Measurements from ENCODE around the gene FLVCR1.

Gene FLVCR1

DNA sequence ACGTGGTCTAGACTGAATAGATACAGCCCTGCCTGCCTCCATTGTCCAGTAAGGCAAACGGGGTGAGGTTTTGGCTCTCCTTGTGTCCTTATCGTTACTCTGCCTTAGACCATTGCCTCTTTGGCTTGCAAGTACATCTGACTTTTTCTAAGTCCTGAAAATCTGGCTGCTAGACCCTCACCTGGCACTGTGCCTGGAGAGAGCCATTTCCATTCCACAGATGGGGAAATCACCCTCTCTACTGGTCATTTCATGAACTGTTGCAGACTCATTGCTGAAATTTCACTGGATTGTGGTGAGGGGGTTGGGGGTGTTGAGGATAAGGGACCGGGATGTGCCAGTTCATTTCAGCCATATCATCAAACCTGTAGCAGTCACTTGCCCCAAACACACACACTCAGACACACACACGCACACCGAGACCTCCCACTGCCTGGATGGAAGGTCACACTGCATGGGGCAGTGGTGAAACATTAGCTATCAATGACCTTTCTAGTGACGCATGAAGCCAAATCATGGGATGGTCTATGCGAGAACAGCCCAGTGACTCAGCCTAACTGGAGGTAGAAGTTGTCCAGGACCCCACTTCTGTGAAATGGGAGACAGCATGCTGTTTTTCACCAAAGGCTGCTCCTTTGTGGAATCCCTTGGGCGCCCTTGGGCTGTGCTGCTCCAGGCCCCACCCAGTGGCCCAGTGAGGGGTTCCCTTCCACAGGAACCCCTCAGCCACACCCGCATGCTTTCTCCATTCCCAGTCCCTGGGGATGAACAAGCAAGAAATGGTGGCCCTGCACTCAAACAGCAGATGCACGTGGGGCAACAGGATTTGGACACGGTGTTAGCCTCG lies 57.4 kb downstream of the FLVCR1 start:
- peak; percentile 12 for DNase-seq

DNA sequence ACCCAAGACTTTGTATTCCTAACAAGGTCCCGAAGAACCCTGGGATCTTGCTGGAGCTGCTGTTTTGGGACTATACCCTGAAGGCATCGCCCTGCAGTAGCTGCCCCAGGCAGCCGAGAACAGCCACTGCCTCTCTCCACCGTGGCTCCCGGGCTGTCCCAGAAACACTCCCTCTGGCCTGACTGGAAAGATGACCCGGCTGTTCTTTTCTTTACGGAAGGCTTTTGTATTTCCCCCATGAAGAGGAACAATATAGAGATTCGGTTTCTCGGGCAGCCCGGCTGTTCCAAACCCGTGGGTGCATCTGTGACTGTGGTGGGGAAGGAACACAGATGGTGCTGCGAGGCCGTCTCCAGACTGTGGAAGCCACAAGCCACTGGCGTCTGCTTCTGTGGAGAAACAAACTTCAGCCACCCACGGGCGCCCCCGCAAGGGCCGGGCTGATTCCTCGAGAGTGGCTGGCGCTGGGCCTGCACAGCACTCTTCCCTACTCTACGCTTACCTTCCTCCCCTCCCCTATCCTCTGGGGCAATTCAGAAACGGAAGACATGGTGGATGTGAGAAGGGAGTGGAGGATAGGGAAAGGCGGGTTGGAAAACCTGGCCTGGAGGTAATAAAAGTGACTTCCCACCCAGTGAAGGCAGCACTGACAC lies 58.5 kb downstream of the FLVCR1 start:
- DNase-seq: peak; percentile 16

DNA sequence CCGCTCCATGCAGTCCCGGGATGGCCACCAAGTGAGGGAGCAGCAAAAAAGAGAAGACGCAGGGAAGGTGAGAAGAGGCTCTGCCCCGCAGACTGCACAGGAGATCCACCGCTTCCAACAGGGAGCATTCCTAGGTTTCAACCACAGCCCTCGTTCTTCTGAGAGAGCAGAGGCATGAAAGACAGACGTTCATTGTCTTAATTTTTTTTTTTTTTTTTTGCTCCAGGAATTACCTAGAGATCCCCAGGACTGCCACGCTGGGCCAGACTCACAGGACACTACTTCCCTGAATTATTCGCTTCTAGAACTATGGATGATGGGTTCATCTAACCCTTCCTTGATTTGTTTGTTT lies 59.0 kb downstream of the FLVCR1 start:
- no peak for DNase-seq

DNA sequence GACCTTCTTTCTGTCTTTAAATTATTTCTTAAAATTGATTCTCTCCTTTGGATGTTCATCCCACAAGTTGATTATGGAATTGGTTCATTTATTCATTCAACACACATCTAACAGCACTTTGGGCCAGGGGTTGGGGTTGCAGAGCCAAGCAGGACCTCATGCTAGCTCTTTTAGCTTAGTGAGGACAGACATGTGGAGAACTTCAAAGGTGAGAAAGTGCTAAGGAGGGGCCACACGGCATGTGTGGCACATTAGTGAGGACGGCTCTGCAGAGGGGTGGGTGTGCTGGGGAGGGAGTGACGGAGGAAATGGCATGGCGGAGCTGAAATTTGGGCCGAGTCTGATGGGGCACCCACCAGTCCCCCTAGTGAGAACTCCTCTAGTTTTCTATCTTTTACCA lies 59.8 kb downstream of the FLVCR1 start:
- no peak for DNase-seq

DNA sequence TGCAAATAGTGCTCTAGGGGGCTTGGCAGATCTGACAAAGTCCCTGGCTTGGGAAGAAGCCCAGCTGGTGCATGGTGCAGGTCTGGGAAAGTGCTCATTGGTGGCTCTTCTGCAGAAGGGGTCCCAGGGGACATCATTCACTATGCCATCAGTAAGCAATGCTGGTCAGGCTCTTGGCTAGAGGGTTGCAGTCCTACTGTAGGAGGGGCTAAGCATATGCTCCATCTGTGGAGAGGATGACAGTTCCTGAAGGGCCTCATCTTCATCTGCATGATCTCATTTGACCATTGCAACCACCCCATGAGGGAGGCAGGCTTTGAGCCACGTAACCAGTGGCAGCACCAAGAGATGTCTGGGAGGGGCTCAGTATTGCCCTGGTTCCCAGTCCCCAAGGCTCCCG lies 60.7 kb downstream of the FLVCR1 start:
- no peak for DNase-seq

DNA sequence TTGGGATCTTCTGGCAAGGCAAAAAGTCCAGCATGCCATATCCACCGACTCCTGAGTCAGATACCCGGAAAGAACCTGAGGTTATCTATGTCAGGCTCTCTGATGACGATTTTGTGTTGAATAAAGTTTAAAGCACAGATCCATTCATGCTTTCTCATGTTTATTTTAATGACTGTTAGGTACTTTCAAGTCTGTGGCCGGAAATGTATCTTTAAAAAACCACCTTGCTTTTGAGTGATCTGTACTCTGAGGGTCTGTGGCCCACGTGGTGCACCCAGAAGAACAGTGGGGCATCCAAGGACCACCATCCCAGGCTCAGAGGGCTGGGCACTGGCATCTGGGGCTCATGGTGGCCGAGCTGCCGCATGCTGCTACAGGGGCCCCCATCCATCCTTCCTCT lies 62.2 kb downstream of the FLVCR1 start:
- DNase-seq: no peak

DNA sequence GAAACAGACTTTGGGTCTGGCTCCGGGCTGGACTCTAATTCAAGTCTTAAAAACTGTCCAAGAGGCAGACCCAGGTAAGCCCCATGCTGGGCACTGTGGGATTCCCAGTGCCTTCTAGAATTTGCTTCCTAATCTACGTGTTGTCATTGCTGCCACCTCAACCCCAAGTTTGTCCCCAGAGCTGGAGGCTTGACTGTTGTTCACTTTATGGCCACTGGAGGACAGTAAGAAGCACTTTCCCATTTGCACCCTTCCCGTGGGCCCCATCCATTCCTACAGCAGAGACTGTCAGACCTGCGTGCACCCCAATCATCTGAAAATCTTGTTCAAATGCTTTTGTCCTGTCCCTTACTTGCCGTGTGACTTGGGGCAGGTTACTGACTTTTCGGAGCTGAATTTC lies 62.8 kb downstream of the FLVCR1 start:
- no peak for DNase-seq

DNA sequence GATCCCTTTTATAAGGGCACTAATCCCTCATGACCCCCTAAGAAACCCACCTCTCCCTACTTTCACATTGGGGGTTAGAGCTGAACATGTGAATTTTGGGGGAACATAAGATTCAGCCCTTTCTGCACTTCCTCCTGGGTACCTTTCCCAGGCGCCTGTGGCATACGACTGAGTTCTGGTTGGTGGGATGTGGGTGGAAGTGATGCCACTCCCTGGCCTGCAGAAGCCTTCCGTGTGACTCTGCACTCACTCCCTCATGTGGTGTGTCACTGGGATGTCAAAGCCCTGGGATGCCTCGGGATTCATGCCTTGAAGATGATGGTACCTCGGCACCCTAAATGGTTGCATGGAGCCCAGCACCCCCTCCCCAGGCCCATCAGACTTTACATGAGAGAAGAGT lies 63.9 kb downstream of the FLVCR1 start:
- DNase-seq: no peak

DNA sequence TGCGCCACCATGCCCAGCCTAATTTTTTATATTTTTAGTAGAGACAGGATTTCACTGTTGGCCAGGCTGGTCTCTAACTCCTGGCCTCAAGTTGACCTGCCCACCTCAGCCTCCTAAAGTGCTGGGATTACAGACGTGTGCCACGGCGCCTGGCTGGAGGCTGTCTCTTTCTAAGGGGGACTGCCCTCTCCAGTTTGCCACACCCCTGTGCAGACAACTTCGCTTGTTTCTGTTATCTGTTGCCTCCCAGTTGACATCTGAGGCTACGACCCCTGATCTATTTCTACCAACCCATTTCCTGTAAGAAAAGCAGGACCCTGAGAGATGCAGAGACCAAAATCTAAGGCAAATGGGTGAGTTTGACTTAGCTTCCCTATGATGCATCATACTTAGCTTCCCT lies 68.3 kb downstream of the FLVCR1 start:
- no peak for DNase-seq

DNA sequence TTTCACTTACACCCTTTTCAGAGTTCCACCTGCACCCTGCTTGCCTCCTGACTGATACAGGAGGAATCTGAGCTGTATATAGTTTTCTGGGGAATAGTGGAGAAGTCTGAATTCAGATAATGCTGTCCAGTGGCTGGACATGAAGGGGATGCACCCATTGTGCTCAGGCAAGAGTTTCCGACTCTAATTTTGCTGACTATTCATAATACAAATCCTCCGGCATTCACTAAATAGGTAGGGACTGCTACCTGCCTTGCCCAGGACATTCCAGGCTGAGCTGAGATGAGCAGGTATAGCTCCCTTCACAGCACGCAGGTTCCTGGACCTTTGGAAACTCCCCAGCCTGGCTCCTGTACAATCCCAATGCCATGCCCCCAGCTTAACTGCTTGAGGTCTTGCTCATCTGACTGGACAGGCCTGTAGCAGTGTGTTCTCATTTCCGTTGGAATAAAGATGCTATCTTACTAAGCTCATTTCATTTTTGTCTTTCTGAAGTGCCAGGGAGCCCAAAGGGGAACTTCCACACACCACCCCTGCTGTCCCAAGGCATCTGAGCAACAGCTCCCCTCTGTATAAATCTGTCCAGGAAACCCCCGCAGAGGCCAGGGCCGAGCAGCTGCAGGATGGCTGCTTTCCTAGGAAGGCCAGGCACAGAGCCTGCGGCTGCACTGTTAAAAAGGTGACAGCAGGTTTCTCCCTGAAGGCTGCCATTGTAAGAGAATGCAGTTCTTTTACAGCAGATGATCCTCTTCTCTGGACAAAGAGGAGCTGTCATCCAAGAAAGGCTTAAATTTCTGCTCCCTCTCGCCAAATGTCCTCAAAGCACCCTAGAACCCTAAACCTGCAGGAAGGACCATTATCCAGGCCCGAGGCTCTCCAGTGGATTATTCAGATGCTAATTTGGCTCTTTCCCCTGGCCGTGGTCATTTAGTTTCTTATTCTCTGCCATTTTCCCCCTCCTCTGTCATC lies 70.5 kb downstream of the FLVCR1 start:
- no peak for DNase-seq

DNA sequence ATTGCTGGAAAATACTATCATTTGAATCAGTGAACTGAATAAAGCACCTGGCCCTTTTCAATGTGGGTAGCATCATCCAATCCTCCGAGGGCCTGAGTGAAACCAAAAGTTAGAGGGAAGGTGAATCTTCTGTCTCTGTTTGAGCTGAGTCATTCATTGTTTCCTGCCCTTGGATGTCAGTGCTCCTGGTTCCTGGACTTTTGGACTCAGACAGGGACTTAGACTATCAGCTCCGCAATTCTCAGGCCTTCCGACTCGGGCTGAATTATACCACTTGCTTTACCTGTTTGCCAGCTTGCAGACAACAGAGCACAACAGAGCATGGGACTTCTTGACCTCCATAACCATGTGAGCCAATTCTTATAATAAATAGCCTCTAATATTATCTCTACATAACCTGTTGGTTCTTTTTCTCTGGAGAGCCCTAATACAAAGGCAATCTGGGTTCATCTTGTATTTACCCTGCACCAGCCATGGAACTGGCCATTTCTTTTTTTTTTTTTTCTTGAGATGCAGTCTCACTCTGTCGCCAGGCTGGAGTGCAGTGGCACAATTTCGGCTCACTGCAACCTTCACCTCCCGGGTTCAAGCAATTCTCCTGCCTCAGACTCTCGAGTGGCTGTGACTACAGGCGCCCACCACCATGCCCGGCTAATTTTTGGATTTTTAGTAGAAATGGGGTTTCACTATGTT lies 73.1 kb downstream of the FLVCR1 start:
- no peak for DNase-seq

DNA sequence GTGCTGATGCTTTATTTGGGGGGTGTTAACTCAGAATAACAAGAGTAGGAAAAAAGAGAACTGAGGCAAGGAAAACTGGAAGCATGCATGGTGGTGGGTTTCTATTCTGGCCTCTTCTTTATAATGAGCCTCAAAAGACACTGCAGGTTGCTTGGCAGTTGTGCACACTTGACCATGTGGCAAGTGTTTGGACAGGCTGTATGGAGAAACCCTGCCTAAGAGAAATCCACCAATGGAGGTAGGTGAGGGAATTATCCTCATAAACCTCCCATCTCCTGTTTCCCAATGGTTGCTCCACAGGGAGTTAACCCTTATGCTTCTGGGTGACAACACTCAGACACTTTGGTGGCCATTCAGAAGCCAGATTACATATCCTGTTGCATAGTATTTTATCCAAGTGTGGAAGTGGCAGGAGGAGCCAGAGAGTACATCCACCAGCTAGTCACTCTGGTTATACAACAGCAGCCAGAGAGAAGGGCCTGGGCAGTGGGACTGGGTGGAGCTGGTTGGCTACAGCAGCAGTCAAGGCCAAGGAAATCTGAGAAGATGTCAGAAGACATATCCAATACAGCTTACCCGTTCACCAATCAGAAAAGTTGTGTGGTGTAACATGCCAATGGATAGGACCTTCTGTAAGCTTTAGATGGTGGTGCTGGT lies 75.9 kb downstream of the FLVCR1 start:
- no peak for DNase-seq

DNA sequence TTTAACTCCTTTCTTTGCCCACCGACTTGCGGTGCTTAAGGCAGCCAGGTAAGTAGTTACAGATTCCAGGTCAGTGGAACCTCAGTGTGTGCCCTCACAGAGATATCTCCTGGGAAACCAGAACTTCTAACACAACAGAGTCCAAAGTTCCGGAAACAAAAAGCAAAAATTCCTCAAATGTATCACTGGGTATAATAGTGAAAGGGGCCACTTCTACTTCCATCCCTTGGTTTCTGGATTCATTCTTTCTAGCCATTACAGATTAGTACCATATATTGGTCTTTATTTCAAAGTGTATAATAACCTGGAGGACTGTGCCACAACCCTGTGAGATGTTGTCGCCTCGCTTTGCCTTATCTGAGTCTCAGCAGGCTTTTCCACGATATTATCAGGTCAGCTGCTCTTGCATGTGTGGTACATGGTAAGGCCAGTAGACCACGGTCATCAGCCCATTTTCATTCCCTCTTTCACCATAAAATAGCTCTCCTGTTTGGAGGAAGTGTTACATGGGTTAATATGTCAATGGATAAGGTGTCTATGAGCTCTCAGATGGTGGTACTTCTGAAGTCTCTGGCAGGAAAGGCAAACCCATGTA lies 77.4 kb downstream of the FLVCR1 start:
- DNase-seq: no peak

DNA sequence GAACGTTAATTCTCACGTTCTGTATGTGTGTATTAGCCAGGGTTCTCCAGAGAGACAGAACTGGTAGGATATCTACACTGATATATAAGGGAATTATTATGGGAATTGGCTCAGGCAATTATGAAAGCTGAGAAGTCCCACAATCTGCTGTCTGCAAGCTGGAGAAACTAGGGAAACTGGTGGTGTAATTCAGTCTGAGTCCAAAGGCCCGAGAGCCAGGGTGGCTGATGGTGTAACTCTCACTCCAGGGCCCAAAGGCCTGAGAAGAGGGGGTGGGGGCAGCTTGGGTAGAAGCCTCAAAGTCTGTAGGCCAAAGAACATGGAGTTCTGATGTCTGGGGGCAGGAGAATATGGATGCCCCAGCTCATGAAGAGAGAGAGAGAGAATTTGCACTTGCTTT lies 79.0 kb downstream of the FLVCR1 start:
- DNase-seq: no peak

DNA sequence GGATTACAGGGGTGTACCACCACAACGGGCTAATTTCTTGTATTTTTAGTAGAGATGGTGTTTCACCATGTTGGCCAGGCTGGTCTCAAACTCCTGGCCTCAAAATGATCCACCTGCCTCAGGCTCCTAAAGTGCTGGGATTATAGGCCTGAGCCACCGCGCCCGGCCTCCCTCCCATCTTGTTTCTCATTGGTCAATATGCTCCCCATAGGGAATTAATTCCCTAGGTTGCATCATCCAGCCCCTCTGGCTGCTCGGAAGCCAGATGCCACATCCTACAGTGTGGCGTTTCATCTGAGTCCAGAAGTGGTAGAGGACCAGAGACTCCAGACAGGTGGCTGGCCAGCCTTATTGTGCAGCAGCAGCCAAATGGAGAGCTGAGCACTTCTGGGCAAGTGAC lies 80.8 kb downstream of the FLVCR1 start:
- no peak for DNase-seq

DNA sequence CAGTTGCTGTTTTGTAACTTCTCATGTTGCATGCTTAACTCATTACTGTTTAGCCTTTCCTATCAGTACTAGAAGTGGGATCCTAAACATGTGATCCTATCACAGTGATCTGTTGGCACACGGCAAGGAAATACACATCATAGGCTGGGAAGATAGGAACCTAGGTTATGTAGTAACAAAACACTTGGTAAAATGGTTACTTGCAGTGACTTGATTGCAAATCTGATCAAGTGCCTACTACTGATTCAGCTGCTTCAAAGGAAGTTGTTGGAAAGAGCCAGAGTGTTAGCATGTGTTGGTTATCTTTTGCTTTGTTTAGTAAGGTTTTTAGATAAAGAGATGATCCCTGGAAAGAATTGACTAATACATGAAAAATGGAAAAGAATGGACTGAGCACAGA lies 83.4 kb downstream of the FLVCR1 start:
- no peak for DNase-seq

DNA sequence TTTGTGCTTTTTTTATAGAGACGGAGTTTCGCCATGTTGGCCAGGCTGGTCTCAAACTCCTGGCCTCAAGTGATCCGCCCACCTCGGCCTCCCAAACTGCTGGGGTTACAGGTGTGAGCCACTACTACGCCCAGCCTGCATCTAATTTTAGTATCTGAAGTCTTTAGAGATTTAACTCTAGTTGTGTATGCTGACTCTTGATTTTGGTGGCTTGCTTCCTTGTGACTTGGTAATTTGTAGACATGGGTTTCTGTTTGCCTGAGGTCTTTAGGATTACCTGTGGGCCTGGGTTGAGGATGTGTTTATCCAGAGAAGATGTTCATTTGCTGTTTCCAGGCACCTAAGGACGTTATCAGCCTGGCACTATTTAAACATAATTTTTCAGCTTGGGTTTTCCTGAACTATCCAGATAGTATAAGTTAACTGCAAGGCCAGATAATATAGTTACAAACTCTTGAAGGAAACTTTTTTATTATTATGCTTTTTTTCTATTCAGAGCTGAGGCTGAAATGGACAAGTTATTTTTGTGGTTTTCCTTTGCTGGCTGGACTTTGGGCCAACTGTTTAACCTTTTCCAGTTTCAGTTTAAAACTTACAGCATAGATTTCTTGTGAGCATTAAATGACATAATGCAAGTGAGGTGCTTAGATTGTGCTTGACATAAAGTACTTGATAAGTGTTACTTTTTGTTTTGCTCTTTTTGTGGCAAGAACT lies 84.8 kb downstream of the FLVCR1 start:
- DNase-seq: no peak

DNA sequence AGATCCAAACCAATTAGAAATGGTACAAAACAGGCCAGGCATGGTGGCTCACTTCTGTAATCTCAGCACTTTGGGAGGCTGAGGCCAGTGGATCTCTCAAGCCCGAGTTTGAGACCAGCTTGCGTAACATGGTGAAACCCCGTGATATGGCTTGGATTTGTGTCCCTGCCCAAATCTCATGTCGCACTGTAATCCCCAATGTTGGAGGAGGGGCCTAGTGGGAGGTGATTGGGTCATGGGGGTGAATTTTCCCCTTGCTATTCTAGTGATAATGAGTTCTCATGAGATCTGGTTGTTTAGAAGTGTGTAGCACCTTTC lies 85.3 kb downstream of the FLVCR1 start:
- no peak for DNase-seq

DNA sequence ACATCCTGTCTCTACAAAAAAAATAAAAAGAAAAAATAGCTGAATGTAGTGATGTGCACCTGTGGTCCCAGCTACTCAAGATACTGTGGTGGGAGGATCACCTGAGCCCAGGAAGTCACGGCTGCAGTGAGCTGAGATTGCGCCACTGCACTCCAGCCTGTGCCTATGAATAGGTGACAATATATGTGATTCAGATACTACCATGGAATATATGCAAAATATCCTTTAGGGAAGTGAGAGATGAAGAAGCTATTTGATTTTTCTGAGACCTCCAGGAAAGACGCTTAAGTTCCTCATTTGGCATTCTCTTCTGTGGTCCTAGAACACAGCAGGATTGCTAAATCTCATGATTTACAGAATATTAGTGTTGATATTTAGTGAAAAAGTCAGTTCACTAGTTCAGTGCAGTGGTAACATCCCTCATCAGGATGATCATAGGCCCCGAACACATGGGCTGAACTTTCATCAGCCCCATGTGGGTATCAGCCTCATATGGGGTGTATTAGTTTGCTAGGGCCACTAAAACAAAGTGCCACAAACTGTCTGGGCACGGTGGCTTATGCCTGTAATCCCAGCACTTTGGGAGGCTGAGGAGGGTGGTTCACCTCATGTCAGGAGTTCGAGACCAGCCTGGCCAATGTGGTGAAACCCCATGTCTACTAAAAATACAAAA lies 86.3 kb downstream of the FLVCR1 start:
- DNase-seq: no peak

DNA sequence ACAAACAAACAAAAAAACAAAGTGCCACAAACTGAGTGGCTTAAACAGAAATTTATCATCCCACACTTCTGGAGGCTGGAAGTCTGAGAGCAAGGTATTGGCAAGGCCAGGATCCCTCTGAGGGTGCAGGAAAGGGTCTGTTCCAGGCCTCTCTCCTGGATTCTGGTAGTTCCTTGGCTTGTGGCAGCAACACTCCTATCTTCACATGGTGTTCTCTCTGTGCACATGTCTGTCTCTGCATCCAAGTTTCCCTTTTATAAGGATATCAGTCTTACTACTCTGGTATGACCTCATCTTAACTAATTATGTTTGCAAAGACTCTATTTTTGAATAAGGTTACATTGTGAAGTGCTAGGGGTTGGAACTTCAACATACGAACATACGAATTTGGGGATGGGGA lies 87.0 kb downstream of the FLVCR1 start:
- no peak for DNase-seq

Measured in fibroblast of skin of back (primary cell).